ENCODE results near the gene MYO6.
"Not testable (repeated sequence)": the region's sequence is repeated elsewhere in the genome, so short reads cannot be mapped to it uniquely, and the experiment has no call there.

Gene MYO6

DNA sequence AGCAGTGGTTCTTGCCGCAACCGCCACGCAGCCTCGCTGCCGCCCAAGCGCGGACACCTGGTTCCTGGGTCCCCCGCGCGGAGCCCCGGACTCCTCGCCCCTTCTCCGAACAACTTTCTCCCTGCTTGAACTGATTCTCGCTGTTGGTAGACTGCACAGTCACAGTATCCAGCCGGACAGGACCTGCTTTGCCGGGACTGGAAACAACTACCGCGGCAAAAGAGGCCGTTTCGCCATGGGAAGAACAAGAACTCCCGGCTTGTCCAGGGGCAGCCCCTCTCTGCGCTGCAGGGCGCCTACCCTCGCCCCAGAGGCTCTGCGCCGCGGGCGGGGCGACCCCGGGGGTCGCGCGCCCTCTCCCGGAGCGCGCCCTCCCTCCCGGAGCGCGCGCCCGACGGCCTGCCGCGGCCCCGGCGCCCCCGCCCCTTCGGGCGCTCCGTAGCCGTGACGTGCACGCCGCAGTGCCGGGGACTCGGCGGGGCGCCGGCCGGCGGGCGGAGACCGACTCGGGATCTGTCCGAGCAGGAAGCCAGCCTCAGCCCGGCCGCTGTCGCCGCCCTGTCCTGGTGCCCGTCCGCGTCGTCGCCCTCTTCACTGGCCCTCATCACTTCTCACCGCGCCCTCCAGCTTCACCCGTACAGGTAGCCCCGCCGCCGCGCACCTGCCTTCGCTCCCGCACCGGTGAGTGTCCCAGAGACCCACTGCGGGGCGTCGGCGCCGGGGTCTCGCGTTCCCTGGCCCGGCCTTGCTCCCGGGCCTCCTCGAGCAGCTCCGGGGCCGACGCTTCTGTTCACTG is at the start of gene MYO6:
Gene MYO6, plus strand, starts transcription at position 497 of the 796 bp plus-strand sequence. CDS start 68,309 bp downstream, outside the sequence.
- no peak for TF ChIP-seq CTCF (IDR thresholded peaks at IDR 0.05; ENCODE audit: low read depth, low read length, missing control alignments)
- H3K4me3 ChIP-seq (replicated peaks; ENCODE audit: low read depth, low read length): peak within 1 kb of the TSS; percentile 74
- DNase-seq (ENCODE audit: extremely low read depth, low read depth): no peak

GRCh38 chr6:75708334-75708733 is 40.7 kb upstream of the MYO6 start:
- not testable (repeated sequence) for H3K4me3 ChIP-seq (replicated peaks; ENCODE audit: low read depth, low read length); DNase-seq (ENCODE audit: extremely low read depth, low read depth)

DNA sequence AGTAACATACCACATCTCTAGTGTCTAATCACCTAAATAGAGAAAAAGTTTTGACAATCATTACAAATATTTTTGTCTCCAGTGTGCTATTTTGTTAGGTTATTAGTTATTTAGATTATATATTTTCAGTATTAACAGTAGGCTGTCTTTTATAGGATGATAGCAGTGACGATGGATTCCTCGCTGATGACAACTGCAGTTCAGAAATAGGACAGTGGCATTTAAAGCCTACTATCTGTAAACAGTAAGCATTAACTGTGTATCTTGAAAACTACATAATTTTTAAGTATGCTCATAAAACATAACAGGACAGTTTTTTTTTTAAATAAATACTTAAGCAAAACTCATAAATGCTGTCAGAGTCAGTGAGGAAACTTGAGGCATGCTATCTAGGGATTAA is 37.9 kb upstream of the MYO6 start:
- no peak overlapping the region for H3K4me3 ChIP-seq (replicated peaks; ENCODE audit: low read depth, low read length)
- no peak for TF ChIP-seq CTCF (IDR thresholded peaks at IDR 0.05; ENCODE audit: low read depth, low read length, missing control alignments)
- DNase-seq (ENCODE audit: extremely low read depth, low read depth): no peak

- no peak for DNase-seq (ENCODE audit: extremely low read depth, low read depth)
- no peak overlapping the region for H3K4me3 ChIP-seq (replicated peaks; ENCODE audit: low read depth, low read length)
- no peak for TF ChIP-seq CTCF (IDR thresholded peaks at IDR 0.05; ENCODE audit: low read depth, low read length, missing control alignments)
These were observed 29.9 kb upstream of the MYO6 start for GRCh38 chr6:75719133-75719532.

GRCh38 chr6:75723382-75723781 is 25.7 kb upstream of the MYO6 start:
- no peak overlapping the region for H3K4me3 ChIP-seq (replicated peaks; ENCODE audit: low read depth, low read length)
- no peak for TF ChIP-seq CTCF (IDR thresholded peaks at IDR 0.05; ENCODE audit: low read depth, low read length, missing control alignments)
- no peak for DNase-seq (ENCODE audit: extremely low read depth, low read depth)

DNA sequence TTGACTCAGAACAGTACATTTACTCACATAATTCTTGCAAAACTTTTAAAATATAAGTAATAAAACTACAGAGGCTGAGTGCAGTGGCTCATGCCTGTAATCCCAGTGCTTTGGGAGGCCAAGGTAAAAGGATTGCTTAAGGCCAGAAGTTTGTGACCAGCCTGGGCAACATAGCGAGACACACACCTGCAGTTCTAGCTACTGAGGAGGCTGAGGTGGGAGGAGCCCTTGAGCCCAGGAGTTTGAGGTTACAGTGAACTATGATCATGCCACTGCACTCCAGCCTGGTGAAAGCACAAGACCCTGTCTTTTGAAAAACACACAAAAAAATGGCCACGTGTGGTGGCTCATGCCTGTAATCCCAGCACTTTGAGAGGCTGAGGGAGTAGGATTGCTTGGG is 21.8 kb upstream of the MYO6 start:
- H3K4me3 ChIP-seq (replicated peaks; ENCODE audit: low read depth, low read length): no peak overlapping the region
- TF ChIP-seq CTCF (IDR thresholded peaks at IDR 0.05; ENCODE audit: low read depth, low read length, missing control alignments): no peak
- no peak for DNase-seq (ENCODE audit: extremely low read depth, low read depth)

DNA sequence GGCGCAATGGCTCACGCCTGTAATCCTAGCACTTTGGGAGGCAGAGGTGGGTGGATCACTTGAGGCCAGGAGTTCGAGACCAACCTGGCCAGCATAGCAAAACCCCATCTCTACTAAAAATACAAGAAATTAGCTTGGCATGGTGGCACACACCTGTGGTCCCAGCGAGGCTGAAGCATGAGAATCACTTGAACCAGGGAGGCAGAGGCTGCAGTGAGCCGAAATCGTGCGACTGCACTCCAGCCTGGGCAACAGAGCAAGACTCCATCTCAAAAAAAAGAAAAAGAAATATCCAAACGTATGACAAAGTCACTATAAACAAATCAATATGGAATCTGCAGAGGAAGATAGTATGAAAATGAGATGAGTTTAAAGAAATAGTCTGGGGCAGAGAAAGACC is 18.0 kb upstream of the MYO6 start:
- DNase-seq (ENCODE audit: extremely low read depth, low read depth); H3K4me3 ChIP-seq (replicated peaks; ENCODE audit: low read depth, low read length): not testable (repeated sequence)

Measured in HFF-Myc (cell line).